Activated CD8-positive, alpha-beta memory T cell treated with anti-CD3 and anti-CD28 coated beads, Interleukin-2, amount 10 ng/mL, durations not matched to agents 7 days and 5 days (primary cell): ENCODE results near the gene CADPS. TPM values are rescaled to one million over a fixed set of nuclear protein-coding genes. Genes with fewer than 3 reads are reported as not detected.

Experiments
- ATAC-seq: fragments of 150-1000 bp; cut with Tn5 transposase; one replicate; pipeline ENCODE4 v1.10.0; 2021; ENCODE audit warnings: moderate library complexity
- CTCF ChIA-PET: fragments of 350-600 bp; sonication (Branson Sonifier 250); formaldehyde crosslinking; loops from one replicate; lab custom pipeline; 2021; ENCODE audit warnings: antibody characterized with exemption; lab: Charles Lee
- DNase-seq: peaks from one replicate; pipeline ENCODE4 v3.0.0-alpha.2; 2020
- H3K27ac Mint-ChIP-seq: one replicate; pipeline ENCODE4 v1.8.0; 2021; ENCODE audit warnings: mild to moderate bottlenecking, mixed read lengths
- H3K27me3 Mint-ChIP-seq: one replicate; pipeline ENCODE4 v1.8.0; 2021; ENCODE audit warnings: mixed read lengths
- H3K36me3 Mint-ChIP-seq: one replicate; pipeline ENCODE4 v1.8.0; 2021; ENCODE audit warnings: mild to moderate bottlenecking, mixed read lengths
- H3K4me1 Mint-ChIP-seq: one replicate; pipeline ENCODE4 v1.8.0; 2021; ENCODE audit warnings: mixed read lengths
- H3K4me3 Mint-ChIP-seq: one replicate; pipeline ENCODE4 v1.8.0; 2021; ENCODE audit warnings: mild to moderate bottlenecking, moderate library complexity, mixed read lengths
- H3K9me3 Mint-ChIP-seq: one replicate; pipeline ENCODE4 v1.8.0; 2022; ENCODE audit warnings: low read depth, mixed read lengths
- total RNA-seq, 2 experiments: library from RNA; stranded (reverse); gene quantifications; one replicate each; pipeline ENCODE4 v1.2.3, GENCODE V29; 2021

Gene CADPS
- total RNA-seq, 2 experiments from 2014 or later = not detected

DNA sequence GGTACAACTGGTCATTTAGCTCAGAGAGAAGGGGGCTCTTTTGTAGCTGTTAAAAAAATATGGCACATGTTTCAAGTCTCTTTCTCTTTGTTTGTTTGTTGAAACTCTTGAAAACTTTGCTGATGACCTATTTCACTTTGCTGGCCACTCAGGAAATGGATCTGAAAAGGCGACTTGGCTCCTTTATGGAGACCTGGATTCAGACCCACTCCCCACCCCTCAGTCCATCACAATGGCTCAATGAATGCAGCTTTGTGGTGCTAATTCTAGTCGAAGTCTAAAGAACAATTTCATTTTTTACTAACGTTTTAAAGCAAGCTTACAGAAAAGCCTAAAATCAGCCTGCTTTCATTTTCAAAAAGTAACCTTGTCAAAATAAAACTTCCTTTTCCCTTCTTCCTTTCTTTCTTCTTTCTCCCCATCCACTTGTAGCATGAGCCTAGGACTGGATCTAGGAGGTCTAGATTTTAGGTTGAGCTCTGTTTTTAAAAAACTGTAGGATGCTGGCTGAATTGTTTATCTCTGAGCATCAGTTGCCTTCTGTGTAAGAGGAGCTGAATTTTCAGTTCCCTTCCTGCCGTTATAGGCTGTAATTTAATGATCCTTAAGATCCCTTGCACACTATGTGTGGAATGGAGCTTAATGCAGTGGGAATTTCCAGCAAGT, 336.4 kb downstream of the CADPS start:
- Mint-ChIP-seq H3K4me1 (no peaks in the 10 kb centered on the region), H3K9me3 (no peaks in the 10 kb centered on the region), H3K4me3 (no peak overlapping the region), H3K36me3 (no peaks in the 10 kb centered on the region), H3K27ac (no peak overlapping the region), H3K27me3 (no peaks in the 10 kb centered on the region)
- DNase-seq = no peak
- CTCF ChIA-PET = no interaction called here
- no peak for ATAC-seq

GRCh38 chr3:62534326-62534725, 340.9 kb downstream of the CADPS start:
- H3K4me3 Mint-ChIP-seq = no peak overlapping the region
- no peaks in the 10 kb centered on the region for H3K27me3 Mint-ChIP-seq
- no peaks in the 10 kb centered on the region for H3K36me3 Mint-ChIP-seq
- no peak for ATAC-seq
- no peak for DNase-seq
- H3K27ac Mint-ChIP-seq = no peak overlapping the region
- H3K4me1 Mint-ChIP-seq = no peaks in the 10 kb centered on the region
- no peaks in the 10 kb centered on the region for H3K9me3 Mint-ChIP-seq
- CTCF ChIA-PET = no interaction called here

- Mint-ChIP-seq H3K9me3 (no peaks in the 10 kb centered on the region), H3K4me3 (no peak overlapping the region), H3K36me3 (no peaks in the 10 kb centered on the region), H3K4me1 (no peaks in the 10 kb centered on the region), H3K27ac (no peak overlapping the region), H3K27me3 (no peaks in the 10 kb centered on the region)
- DNase-seq (no peak), ATAC-seq (no peak)
- CTCF ChIA-PET = interaction anchor here (0.7 kb wide), 1 partner anchor 38 kb away, joined by 3 read pairs; no protein-coding TSS in a partner anchor
These were observed 342.4 kb downstream of the CADPS start for GRCh38 chr3:62532796-62533195.

- CTCF ChIA-PET = no interaction called here
- Mint-ChIP-seq H3K27ac (no peak overlapping the region), H3K4me1 (no peaks in the 10 kb centered on the region), H3K9me3 (no peaks in the 10 kb centered on the region), H3K4me3 (no peak overlapping the region), H3K27me3 (no peaks in the 10 kb centered on the region), H3K36me3 (no peaks in the 10 kb centered on the region)
- ATAC-seq (no peak), DNase-seq (no peak)
These were observed 343.2 kb downstream of the CADPS start for GRCh38 chr3:62531981-62532380.

DNA sequence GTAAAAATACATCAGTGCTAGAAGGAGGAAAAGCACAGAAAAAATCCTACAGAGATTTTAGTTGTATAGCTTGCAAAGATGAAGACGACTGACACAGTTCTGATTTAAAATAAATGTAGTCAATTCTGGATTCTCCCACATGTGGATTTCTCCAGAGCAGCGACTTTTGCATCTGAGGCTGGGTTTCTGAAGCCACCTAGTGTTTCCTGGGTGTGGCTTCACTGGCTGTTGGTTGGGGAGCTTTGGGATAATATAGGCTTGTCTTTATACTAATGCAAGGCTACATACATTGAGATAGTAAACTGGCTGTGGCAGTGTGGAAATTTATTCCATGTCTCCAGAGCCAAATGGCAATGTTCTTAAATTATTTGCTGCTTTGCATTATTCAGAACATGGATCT, 343.7 kb downstream of the CADPS start:
- ATAC-seq (no peak), DNase-seq (no peak)
- H3K9me3 Mint-ChIP-seq = no peaks in the 10 kb centered on the region
- H3K36me3 Mint-ChIP-seq = no peaks in the 10 kb centered on the region
- no peak overlapping the region for H3K4me3 Mint-ChIP-seq
- H3K27ac Mint-ChIP-seq = no peak overlapping the region
- no peaks in the 10 kb centered on the region for H3K27me3 Mint-ChIP-seq
- CTCF ChIA-PET = no interaction called here
- no peaks in the 10 kb centered on the region for H3K4me1 Mint-ChIP-seq

DNA sequence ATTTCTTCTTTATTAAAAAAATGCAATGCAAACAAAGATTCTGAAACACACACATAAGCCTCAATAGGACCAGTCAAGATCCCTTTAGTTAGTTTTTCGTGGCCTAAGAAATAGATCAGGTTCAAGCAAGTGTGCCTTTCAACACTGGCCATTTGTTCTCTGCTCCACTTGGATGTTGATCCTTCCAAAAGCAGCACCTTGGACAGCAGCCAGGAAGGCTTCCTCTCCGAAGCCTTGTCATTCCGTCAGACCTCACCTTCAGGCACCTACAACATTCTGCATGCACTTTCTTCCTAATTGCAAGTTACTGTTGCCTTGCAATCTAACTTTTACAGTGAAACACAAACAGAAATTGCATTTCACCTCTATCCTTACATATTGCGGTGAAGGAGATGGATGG, 346.0 kb downstream of the CADPS start:
- no peaks in the 10 kb centered on the region for H3K36me3 Mint-ChIP-seq
- no peak overlapping the region for H3K4me3 Mint-ChIP-seq
- DNase-seq (peak; percentile 40), ATAC-seq (no peak)
- no peaks in the 10 kb centered on the region for H3K27me3 Mint-ChIP-seq
- H3K9me3 Mint-ChIP-seq = no peaks in the 10 kb centered on the region
- CTCF ChIA-PET = no interaction called here
- no peaks in the 10 kb centered on the region for H3K4me1 Mint-ChIP-seq
- no peak overlapping the region for H3K27ac Mint-ChIP-seq

- no peaks in the 10 kb centered on the region for H3K9me3 Mint-ChIP-seq
- CTCF ChIA-PET = no interaction called here
These were observed 347.7 kb downstream of the CADPS start for GRCh38 chr3:62527474-62527873.

GRCh38 chr3:62525281-62525680, 349.9 kb downstream of the CADPS start:
- Mint-ChIP-seq H3K27me3 (no peaks in the 10 kb centered on the region), H3K9me3 (no peaks in the 10 kb centered on the region), H3K36me3 (no peaks in the 10 kb centered on the region), H3K4me1 (no peaks in the 10 kb centered on the region), H3K4me3 (no peak overlapping the region), H3K27ac (no peak overlapping the region)
- no peak for DNase-seq
- CTCF ChIA-PET = no interaction called here
- no peak for ATAC-seq

More at GRCh38 chr3:62527474-62527873, 347.7 kb downstream of the CADPS start:
- ATAC-seq = no peak
- H3K4me1 Mint-ChIP-seq = no peaks in the 10 kb centered on the region
- H3K27me3 Mint-ChIP-seq = no peaks in the 10 kb centered on the region
- no peak overlapping the region for H3K4me3 Mint-ChIP-seq
- no peaks in the 10 kb centered on the region for H3K36me3 Mint-ChIP-seq
- no peak for DNase-seq
- H3K27ac Mint-ChIP-seq = no peak overlapping the region

- DNase-seq = no peak
- no peaks in the 10 kb centered on the region for H3K27me3 Mint-ChIP-seq
- no peak overlapping the region for H3K4me3 Mint-ChIP-seq
- no peak overlapping the region for H3K27ac Mint-ChIP-seq
- no peak for ATAC-seq
- CTCF ChIA-PET = no interaction called here
- no peaks in the 10 kb centered on the region for H3K4me1 Mint-ChIP-seq
- no peaks in the 10 kb centered on the region for H3K9me3 Mint-ChIP-seq
- no peaks in the 10 kb centered on the region for H3K36me3 Mint-ChIP-seq
These were observed 351.5 kb downstream of the CADPS start for GRCh38 chr3:62523672-62524071.

DNA sequence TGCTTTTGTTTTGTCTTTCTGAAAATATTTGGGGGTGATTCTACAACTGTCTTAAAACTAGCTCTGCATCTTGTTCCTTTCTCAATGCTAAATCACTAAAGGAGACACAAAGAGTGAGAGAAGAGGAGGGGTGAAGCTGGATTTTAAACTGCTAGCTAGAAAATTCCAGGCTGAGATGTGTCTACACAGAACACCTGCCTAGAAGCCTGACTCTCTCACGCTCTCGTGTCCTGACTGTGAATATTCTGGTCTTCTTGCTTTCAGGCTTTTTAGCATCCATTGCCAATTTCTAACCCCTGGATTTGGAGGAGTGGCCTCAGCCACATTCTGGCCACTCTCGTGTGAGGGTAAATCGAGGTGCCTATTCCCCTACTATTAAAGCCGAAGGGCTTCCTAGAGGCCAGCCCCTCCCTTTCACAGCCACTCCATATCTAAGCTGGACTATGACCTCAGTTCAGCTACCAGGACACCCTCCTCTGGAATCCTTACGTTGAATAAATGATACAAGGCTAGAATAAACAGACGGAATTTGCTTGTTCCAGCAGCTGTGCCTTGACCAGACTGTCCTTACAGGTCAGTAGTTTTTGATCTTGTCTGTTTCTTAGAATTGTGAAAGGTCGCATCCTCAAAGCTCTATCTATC, 353.6 kb downstream of the CADPS start:
- H3K4me3 Mint-ChIP-seq = no peak overlapping the region
- CTCF ChIA-PET = no interaction called here

DNA sequence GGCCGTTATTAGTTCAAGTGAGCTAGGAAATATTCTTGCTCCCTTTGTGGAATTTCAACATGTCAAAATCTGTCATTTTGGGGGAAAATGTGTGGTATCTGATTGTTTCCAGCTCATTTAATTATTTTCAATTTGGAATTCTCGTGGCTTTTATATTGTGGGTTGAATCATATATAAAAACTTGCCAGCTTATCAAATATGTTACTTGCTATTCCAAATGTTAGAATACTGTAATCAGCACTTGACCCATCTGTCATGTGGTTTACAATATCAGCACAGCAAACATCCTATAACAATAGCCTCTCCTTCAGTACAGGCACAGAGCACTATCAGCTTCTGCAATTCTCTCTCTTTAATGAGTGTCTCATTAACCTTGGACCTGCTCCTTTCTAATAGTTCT, 371.7 kb downstream of the CADPS start:
- Mint-ChIP-seq H3K36me3 (no peaks in the 10 kb centered on the region), H3K9me3 (no peaks in the 10 kb centered on the region), H3K27me3 (no peaks in the 10 kb centered on the region), H3K4me3 (no peak overlapping the region), H3K4me1 (no peaks in the 10 kb centered on the region), H3K27ac (no peak overlapping the region)
- ATAC-seq (no peak), DNase-seq (no peak)
- CTCF ChIA-PET = no interaction called here

More for the DNA sequence above, 353.6 kb downstream of the CADPS start:
- Mint-ChIP-seq H3K27ac (no peak overlapping the region), H3K36me3 (no peaks in the 10 kb centered on the region), H3K27me3 (no peaks in the 10 kb centered on the region), H3K4me1 (no peaks in the 10 kb centered on the region), H3K9me3 (no peaks in the 10 kb centered on the region)
- ATAC-seq (no peak), DNase-seq (no peak)

DNA sequence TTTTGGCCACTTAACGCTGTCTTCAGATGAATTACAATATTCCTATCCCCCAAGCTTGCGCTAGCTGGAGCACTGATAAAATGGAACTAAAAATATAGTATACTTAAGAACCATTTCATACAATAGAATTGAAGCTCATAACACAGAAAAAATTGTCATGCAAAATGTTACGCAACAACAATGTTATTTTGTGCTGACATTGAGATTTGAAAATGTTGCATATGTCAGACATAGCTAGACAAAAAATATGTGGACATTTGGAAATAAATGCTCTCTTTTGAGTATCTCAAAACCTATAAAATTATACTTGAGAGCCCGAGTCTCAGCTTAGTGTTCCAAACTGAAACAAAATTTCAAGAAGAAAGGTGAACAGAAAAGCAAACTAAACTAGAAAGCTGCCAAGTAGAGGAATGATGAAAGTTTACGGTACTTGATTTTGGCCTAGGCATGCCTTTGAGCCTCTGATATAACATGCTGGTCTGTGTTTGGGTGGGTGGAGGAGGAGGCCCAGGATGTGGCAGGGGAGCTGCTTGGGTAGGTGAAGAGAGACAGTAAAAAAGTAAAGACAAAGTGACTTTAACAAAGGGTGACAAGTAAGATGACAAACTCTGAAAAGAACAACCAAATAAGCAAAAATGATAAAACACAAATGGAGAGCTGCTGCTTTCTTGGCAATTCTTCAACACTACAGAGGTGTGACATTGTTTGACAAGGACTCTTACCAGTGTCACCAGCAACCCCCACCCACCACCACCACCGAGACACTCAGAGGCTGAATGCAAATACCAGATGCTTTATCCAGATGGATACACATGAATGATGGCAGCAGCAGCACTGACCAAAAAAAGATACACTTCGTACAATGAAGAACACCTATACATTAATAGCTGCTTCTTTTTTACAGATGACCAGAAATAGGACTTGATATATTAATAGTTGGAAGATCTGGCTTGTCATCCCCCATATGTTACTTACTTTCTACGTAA, 372.6 kb downstream of the CADPS start:
- no peak for ATAC-seq
- Mint-ChIP-seq H3K9me3 (no peaks in the 10 kb centered on the region), H3K4me3 (no peak overlapping the region), H3K4me1 (no peaks in the 10 kb centered on the region), H3K27me3 (no peaks in the 10 kb centered on the region), H3K36me3 (no peaks in the 10 kb centered on the region), H3K27ac (no peak overlapping the region)
- DNase-seq = no peak
- CTCF ChIA-PET = no interaction called here

DNA sequence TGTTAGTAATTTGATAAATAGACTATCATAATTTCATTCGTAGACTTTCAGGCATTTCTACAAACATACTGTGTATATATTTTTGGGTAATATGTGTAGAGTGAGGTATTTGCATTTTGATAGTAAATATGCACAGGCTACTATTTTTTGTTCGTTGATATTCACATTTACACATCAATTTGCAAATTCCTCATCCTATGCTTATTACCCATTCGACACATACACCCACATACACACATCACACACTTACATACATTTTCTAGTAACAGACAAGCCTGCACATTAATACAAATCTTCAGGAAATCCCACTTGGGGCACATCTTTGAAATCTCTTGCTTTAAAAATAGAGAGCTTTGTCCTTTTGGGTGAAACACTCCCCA, 373.9 kb downstream of the CADPS start:
- Mint-ChIP-seq H3K36me3 (no peaks in the 10 kb centered on the region), H3K27me3 (no peaks in the 10 kb centered on the region), H3K9me3 (no peaks in the 10 kb centered on the region), H3K4me1 (no peaks in the 10 kb centered on the region), H3K27ac (no peak overlapping the region), H3K4me3 (no peak overlapping the region)
- CTCF ChIA-PET = no interaction called here
- DNase-seq (no peak), ATAC-seq (no peak)
